Retinal pigment epithelial cell (primary cell): ENCODE measurements around the gene CLCN1.

Experiments
- DNase-seq: peaks from one replicate; pipeline ENCODE4 v3.0.0-alpha.2; 2010; ENCODE audit warnings: low read depth
- H3K4me3 ChIP-seq: 2 replicates; pipeline ENCODE4 v1.5.1; 2011; ENCODE audit warnings: mild to moderate bottlenecking, low read length, control low read depth, moderate library complexity
- CTCF ChIP-seq: conservative IDR thresholded peaks from 2 replicates; pipeline ENCODE4 v1.5.1; 2011; ENCODE audit warnings: low read depth, low read length, control low read depth, inconsistent platforms

CLCN1 gene

GRCh38 chr7:143367972-143368371 lies 52.1 kb downstream of the CLCN1 start:
- TF ChIP-seq CTCF = no peak
- no peak overlapping the region for H3K4me3 ChIP-seq
- no peak for DNase-seq

- TF ChIP-seq CTCF = no peak
- DNase-seq = no peak
- H3K4me3 ChIP-seq = no peak overlapping the region
These were observed 52.5 kb downstream of the CLCN1 start for GRCh38 chr7:143368387-143368786.

DNA sequence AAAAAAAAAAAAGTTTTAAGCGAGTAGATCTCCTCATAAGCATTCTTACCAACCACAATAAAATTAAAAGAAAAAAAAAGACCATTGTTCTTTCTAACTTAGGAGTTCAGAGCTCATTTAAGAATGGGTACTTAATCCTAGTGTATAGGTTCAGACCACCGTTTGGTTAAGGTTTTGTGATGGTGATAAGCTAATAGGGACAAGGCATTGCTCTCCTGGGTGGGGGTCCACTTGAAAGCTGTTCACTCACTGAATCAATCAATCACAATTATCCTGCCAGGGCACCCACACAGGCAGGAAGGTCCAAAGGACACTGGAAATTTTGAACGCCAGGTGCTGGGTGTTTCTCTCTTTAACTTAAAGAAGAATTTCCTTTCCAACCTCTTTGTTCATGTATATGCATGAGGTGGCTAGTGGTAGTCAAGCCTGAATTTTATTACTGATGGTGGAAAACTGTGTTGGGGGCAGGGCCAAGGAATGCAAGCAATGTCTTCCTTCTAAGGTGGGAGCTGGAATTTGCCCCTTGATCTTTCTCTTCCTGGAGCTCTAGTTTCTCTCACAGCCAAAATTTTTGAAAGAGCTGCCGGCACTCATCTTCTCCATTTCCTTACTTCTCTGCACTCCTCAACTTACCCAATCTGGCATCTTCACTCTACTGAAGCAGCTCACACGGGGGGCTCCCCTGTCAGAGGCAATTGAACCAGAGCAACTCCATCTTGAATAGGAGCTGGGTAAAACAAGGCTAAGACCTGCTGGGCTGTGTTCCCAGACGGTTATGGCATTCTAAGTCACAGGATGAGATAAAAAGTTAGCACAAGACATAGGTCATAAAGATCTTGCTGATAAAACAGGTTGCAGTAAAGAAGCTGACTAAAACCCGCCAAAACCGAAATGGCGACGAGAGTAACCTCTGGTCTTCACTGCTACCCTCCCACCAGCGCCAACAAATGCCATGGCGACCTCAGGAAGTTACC lies 54.1 kb downstream of the CLCN1 start:
- TF ChIP-seq CTCF = no peak
- DNase-seq = no peak
- H3K4me3 ChIP-seq = no peak overlapping the region

- H3K4me3 ChIP-seq = no peak overlapping the region
- TF ChIP-seq CTCF = no peak
- DNase-seq = no peak
These were observed 56.2 kb downstream of the CLCN1 start for GRCh38 chr7:143372070-143372469.

DNA sequence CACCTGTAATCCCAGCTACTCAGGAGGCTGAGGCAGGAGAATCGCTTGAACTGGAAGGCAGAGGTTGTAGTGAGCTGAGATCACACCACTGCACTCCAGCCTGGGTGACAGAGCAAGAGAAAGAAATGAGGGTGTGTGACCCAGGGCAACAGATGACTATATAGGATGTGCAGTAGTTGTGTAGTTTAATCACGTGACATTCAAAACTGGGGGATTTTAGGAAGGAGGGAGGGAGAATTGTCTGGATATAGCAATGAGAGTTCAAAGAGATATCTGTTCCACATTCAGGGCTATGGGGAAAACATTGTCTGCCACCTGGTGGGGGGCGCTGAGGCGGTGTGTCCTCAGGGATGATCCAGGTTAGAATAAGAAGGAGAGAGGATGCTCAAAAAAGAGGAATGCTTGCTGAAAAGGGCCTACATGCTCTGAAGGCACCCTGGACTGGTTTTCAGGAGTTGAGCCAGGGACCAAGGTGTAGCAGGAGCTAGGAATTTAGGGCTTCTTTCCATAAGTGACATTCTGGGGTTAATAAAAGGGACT lies 57.4 kb downstream of the CLCN1 start:
- no peak for TF ChIP-seq CTCF
- H3K4me3 ChIP-seq = no peak overlapping the region
- no peak for DNase-seq

GRCh38 chr7:143374561-143374960 lies 58.6 kb downstream of the CLCN1 start:
- DNase-seq = no peak
- TF ChIP-seq CTCF = no peak
- H3K4me3 ChIP-seq = no peak overlapping the region
